Stimulated activated CD4-positive, alpha-beta T cell treated with anti-CD3 and anti-CD28 coated beads, Interleukin-12 subunit alpha, Interleukin-12 subunit beta, amount 100 ng/mL, for 48 hours (primary cell): ENCODE measurements around the gene TMEM218.

Experiments
- DNase-seq, 3 donors: peaks; one replicate each; pipeline ENCODE4 v3.0.0-alpha.2; 2020; ENCODE audit warnings: low read depth in 2 of 3, low spot score in 1 of 3

The TMEM218 gene

DNA sequence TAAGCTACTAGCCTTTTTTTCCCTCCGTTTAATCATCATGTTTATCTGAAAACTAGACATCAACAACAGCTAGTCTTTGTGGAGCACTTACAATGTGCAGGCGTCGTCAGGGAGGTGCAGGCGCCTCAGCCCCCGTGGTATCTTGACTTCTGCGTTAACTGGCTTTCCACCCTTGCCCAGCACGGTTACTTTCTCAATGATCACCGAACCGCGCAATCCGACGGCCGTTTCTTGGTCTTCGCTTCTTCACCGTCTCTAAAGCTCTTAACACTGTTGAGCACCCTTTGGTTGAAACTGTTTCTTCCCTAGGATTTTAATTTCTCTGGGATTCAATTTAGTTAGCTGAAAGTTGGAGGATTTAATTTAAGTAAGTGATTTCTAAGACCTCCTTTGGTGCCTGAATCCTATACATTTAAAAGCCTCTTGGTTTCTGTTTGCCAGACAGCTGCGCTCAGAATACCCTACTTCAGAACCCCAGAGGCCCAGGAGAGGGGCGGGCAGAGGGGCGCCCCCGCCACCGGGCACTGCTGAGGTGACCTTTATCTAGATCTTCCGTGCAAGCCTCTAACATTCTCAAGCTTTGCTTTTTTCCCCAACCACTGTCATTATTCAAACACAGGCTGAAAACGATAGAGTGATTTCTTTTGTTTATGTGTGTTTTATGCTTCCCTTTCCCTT lies 18.0 kb upstream of the TMEM218 start:
- DNase-seq: no peak

DNA sequence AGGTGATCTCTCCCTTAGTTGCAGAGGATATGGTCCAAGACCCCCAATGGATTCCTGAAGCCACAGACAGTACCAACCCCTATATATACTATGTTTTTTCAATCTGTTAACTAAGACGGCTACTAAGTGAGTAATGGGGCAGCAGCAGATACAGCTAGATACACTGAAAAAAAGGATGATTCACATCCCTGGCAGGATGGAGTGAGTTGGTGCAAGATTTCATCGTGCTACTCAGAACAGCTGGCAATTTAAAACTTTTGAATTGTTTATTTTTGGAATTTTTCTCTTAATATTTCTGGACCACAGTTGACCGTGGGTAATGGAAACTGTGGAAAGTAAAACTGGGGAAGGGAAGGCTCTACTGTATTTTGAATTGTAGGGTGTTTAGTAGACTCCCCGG lies 17.0 kb upstream of the TMEM218 start:
- no peak for DNase-seq

DNA sequence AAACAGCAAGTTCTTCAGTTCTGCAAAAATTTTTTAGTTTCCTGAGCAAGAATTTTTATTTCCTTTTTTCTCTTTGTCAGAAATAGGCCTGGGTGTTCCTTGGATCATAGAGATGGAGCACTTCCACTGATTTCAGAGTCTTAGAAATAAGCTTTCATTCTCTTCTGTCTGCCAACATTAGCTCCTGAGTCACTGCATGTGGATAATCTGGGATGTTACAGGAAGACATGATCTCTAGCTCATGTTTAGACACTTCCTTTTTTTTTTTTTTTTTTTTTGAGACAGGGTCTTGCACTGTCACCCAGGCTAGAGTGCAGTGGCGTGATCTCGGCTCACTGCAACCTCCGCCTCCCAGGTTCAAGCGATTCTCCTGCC lies 13.2 kb upstream of the TMEM218 start:
- DNase-seq: no peak

DNA sequence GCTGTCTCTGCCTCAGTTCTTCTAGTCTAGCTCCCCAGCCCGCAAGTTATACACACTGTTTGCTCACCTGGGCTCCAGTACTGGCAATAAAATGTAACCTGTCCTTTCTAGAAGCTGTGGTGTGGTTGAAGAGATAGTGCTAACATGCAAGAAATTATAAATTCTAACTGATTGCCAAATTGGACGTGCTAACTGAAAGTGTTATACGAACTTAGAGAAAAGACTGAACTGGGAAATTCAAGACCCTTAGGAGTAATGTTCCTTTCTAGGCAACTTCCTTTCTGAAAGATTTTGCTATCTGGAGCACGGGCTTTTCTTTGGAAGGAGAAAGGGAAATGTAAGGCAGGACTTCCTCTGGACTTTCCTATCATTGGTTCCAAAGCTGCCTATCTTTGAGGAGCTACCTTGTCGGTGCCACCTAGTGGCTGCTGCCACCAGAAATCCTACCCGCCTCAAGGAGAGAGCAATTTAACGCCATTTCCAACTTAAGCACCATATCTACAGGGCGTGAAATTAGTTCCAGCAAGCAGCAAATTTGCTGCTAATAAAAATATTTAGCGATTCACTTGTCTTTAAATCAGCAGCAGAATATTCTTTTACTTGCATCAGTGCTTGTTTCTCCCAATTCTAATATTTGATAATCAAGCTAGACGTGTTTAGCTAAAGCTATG lies 12.7 kb upstream of the TMEM218 start:
- DNase-seq: peak in 1 of 3 donors; percentile 23

DNA sequence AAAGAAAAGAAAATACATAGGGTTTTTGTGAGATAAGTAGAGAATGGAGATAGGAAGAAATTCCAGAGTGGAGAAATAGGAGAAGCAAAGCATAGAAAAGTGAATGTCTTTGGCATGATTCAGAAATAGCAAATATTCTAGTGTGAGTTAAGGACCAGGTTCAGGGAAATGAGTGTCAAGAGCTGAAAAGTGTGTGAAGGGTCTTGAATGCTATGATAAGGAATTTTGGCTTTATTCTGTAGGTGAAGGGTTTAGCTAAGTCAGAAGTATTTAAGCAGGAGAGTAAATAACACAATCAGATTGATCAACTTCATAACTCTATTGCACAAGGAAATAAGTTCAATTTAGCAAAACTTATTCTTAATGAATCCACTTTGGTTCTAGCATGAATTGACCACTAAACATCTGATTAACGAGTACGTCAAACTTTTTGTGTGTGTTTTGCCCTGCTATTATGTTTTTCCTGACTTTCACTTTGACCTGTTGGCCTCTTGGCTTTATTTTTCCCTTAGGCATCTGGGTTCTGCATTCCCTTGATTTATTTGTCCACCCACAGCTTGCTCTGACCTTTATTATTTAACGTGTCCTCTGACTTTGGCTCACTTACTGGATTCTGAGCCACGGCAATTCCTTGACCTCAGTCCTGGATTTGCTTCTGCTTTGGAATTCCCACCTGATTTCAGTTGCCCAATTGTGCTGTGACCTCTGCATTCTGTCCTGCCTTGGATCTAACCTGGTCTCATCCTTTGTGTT lies 11.9 kb upstream of the TMEM218 start:
- no peak for DNase-seq

DNA sequence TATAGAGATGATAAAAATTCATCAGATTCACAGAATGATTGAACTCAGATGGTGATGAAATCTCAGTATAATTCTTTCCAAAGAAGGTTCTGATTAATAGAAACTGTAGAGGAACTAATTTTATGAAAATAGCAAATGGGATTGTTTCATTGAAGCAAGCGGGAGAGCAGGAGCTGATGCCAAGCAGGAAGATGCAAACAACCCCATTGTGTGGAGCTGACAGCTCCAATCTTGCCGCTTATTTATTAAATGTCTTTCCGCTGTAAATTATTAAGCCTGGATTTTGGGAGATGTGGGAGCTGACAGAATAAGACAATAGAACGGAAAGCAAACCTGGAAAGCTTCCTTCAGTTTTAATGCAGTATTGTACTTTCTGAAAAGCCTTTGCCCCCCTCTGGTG lies 6.0 kb upstream of the TMEM218 start:
- DNase-seq: no peak

DNA sequence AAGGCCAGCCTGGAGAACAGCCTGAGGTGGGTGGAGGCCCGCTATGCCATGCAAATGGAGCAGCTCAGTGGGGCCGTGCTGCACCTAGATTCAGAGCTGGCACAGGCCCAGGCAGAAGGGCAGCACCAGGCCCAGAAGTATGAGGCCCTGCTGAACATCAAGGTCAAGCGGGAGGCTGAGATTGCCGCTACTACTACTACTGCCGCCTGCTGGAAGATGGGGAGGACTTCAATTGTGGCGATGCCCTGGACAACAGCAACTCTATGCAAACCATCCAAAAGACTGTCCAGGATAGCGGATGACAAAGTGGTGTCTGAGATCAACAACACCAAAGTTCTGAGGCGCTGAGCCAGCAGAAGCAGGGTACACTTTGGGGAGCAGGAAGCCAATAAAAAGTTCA lies 3.1 kb upstream of the TMEM218 start:
- DNase-seq: no peak

DNA sequence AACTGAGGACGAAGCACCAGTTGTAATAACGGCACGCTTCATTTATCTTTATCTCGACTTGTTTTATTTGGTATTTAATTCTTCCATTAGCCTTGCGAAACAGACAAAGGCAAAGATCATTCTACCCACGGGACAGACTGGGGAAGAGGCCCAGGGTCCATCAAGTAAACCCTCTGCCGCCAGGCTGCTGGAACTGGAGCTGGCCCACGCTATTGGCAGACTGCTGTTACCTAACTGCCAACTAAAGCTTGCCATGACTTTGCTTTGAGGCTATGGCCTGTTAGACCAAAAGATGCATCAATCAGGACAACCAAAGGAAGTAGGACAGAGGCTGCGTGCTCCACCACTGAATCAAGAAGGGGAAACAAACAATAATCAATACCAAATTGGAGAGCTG lies 780 bp upstream of the TMEM218 start:
- DNase-seq: no peak

DNA sequence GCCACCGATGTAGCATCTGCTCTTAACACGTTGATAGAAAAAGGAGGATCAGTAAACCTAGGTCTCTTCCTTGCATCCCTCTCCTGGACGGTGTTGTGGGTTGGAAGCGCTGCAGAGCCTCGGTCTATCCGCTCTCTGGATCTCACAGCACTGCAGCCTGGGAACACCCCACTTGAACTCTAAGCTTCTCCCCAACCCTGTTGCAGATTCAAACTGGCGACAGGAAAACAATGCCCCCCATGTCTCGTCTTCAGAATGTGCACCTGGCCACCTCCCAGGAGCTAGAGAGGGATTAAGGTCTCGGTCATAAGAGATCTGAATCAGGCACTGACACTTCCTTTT lies 454 bp downstream of the TMEM218 start:
- DNase-seq: no peak

DNA sequence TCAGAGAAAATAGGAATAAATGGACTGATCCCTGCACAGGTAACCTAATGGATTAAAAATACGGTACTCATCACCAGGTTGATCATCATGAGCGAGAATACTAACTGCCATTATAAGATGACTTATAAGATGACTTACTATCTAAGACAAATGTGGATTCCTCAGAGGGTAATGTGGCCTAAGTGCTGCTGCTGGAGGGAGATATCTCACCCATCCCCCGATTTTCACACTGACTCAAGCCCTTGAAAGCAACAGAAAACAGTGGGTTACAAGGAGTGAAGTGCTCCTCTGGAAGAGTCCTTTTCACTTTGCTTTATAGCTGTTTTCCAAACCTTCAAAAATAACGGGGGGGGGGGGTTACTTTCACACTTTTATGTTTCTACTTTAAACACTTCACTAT lies 920 bp downstream of the TMEM218 start:
- peak in 1 of 3 donors; percentile 5 for DNase-seq

DNA sequence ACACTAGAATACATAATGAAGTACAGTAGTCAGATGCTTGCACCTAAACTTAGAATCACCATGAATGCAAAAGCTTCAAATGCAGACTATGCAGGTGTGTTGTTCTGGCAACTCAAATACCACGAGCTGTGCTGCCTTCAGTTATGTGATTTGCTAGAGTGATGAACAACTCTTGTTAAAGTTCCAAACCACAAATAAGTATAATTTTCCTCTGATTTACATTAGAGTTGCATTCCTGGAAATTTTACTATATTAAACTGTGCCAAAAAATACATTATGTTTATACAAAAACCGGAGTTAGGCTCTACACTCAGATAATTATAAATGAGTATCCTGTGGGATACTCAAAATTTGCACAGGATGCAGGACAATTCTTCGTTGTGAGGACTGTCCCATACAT lies 3.0 kb downstream of the TMEM218 start:
- DNase-seq: no peak

DNA sequence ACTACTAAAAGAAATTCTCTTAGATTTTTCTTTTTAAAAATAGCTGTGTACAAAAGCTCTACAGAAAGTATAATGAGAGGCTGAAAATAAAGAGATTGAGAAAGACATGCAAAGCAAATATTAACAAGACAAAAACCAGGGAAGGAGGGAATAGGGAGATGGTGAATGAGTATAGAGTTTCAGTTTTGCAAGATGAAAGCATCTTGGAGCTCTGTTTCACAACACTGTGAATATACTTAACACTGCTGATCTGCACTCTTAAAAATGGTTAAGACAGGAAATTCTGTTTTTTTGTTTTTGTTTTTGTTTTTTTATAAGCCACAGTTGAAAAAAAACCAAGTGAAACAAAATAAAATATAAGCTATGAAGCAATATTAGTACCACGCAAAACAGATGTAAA lies 5.5 kb downstream of the TMEM218 start:
- DNase-seq: no peak

DNA sequence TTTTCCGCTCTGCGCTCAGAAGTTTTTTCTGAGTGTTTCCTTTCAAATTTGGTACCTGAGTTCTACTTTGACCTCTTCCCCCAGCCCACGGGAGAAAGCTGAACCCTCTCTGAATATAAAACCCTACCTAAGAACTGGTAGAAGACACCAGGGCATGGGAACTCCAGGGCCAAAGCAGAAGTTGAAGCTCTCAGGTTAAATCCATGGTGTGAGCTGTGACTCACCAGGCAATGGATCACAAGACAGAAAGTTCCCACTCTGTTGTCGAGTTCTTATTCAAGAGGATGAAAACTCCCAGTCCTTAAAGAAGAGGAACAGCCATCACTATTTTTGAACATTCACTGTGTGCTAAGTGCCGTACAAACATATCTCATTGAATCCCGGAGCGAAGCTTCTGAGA lies 8.9 kb downstream of the TMEM218 start:
- no peak for DNase-seq

DNA sequence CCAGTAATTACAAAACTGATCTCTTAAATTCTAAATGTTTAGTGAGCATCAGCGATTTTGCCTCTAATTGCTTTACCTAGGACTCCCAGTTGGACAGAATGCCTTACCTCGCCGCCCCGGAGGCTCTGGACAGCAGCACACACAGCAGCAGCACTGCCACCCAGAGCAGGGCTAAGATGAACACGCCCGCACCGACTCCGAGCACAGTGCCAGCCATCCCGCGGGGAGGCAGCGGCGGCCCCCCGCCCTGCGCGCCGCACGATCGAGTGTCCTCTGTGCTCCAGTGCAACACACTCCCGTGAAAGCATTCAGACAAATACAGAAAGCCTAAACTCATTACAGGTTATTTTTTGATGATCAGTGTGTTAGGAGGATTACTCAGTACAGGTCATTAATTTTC lies 9.4 kb downstream of the TMEM218 start:
- DNase-seq: no peak

DNA sequence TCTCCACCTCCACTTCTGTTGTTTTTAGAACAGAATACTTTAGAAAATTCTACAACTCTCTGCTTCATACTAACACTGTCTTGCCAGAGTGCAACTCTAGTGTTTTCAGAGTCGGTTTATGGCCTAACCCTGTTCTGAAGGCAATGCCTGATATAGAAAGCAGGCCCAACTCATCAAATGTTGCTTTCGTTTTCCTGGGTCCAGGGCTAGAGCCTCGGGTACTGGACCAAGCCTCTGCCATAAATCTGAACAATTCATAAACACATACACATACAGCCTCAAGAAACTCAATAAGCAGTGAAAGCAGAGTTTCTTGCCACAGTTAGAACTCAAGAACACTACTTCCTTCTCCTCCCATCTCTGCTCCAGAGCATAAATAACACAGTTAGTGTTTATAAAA lies 9.8 kb downstream of the TMEM218 start:
- DNase-seq: no peak

DNA sequence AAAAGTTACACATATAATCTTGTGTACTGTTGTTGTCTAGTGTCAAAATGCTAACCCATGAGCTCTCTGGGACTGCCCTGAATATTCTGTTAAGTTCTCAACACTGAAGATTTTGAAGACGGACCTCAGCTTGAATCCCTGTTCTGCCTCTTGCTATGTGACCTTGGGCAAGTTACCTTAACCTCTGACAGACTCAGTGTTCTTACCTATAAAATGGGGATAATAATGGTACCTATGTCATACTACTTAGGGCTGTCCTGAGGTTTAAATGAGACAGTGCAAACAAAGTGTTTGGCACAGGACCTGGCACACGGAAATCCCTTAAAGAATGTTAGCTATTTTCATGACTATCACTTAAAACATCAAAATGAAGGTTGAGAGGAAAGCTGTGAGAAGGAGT lies 11.3 kb downstream of the TMEM218 start:
- DNase-seq: no peak

DNA sequence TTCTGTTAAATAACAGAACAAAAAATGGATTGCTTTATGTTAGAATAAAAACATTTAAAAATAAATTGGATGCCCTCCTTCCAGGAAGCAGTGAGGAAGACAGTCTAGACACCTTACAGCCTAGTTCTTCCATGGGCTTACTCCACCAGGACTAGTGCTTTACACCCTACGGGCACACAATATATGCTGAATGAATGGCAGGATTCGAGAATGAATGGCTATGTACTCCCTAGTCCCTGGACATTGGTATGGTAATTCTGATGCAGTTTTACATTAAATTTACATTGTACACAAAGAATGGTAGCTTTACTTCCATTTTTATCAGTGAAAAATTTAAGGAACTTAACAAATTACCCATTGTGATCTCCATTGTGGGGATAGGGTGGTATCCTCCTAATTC lies 16.7 kb downstream of the TMEM218 start:
- DNase-seq: no peak

DNA sequence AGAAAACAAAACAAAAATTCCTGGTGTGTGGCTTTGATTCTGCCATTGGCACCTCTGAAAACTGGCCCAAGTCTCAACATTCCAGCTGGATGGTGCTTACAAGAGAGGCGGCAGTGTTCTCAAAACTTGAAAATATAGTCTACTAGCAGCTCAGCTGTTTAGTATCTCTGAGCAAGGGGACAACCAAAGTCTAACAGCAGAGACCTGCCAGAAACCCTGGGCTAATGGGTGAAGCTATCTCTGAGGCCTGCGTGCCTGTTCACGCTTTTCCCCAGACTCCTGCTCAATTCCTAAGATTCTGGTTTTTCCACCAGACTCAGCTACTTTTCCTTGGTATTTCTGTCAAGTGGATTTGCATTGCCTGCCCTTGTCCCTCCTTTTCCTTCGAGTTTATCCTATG lies 17.9 kb downstream of the TMEM218 start:
- DNase-seq: no peak

DNA sequence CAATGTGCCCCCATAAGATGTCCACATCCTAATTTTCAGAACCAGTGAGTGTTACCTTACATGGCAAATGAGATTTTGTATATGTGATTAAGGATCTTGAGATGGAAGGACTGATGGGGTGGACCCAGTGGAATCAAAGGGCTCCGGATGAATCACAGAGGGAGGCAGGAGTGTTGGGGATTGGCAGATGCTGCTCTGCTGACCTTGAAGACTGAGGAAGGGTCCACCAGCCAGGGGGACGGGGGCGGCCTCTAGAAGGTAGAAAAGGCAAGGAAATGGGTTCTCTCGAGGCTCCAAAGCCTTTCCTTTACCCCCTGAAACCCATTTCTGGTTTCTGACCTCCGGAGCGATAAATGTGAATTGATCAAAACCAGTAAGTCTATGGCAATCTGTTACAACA lies 18.8 kb downstream of the TMEM218 start:
- no peak for DNase-seq

DNA sequence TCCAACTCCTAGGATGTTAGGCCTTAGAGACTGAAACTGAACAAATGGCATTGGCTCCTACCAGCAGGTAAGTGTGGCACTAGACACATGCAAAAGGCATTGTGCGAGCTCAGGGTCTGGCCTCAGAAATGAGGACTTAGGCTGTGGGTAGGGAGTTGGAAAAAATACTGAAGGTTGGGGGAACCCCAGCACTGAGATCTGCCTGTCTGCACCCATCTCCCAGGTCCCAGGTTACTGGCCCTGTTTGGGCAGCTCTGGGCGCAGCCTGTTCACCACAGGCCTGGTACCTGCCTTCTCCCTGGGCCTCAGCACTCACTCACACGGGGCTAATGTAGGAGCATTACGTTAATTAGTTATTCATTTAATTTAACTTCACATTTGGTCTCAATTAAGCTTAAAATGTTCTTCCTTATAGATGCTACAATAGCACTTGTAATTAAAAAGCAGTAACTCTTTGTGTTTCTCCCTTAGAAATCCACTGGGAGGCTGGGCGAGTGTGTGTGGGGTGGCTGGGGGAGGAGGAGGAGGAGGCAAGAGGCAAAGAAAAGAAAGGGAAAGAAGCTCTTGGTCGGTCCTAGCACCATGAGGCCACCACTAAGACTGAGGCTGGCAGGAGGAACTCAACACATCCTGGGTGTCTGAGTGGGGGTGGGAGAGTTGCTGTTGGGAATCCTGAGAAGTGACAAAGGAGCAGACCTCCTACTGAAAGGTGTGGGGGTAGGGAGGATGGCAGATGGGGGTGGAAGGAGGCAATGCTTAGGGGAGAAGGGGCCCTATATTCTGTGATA lies 19.4 kb downstream of the TMEM218 start:
- DNase-seq: no peak

DNA sequence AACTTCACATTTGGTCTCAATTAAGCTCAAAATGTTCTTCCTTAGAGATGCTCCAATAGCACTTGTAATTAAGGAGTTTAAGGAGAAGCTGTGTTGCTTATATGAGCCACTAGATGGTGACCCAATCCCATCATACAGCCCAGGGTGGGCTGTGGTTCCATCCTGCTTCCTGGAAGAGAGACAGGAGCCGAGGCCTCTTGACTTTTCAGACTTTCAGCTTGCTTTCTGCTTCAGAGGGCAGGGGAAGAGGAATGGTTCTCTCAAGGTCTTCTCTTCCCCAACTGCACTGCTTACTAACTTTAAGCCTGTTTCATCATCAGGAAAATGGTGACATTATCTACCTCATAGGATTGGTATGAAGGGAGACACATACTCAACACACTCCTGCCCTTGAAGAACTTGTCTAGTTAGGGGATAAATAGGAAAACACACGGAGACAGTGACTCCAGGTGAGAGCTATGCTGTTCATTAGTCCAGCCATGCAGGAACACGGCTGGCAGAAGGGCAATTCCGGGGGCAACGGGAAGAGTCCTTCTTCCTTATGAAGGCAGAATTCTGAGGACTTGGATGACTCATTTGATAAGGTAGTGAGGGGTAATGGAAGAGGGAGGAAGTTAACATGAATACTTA lies 20.1 kb downstream of the TMEM218 start:
- no peak for DNase-seq
